HG03342 (cell line): ENCODE measurements around the gene TAF1D.
"Not testable (repeated sequence)": the region's sequence is repeated elsewhere in the genome, so short reads cannot be mapped to it uniquely, and the experiment has no call there.

Experiments
- ATAC-seq: cut with Tn5 transposase; IDR thresholded peaks from one replicate; pipeline ENCODE4 v1.9.1; 2021; ENCODE audit warnings: mild to moderate bottlenecking, moderate library complexity; ENCODE audit not compliant: unreplicated experiment

The TAF1D gene

GRCh38 chr11:93741094-93741881 is at the start of gene TAF1D, which contains the start of gene C11orf54:
TAF1D (minus strand) TSS chr11:93741495; CDS start chr11:93739304, 2,191 bp downstream.
C11orf54 (plus strand) TSS chr11:93741672; CDS start chr11:93747394, 5,722 bp downstream.
- ATAC-seq, result peak; percentile 84

DNA sequence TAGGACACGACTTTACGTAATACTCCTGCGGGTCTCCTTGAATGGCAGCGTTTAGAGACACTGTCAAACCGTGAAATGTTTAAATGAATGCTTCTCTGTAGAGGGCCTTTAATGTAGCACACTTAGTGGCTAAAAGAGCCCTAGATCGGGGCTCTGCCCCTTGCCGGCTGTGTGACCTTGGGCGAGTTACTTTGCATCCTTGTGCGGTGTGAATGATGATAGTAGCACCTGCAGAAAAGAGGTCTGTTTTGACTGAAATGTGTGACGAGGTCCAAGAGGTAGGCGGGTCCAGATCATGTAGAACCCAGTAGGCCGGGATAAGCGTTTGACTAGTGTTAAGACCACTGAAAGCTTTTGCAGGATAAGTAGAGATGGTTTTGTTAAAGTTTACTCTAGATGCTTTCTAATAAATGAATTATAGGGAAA is 43.7 kb upstream of the TAF1D start:
- ATAC-seq, result peak; percentile 31

GRCh38 chr11:93784145-93784934 is 43.0 kb upstream of the TAF1D start, which contains the start of gene MED17:
MED17 (plus strand) TSS chr11:93784282; CDS start chr11:93784514, 232 bp downstream.
- ATAC-seq, result peak; percentile 97

- peak; percentile 47 for ATAC-seq
Measured at GRCh38 chr11:93783765-93784144, 42.5 kb upstream of the TAF1D start.

DNA sequence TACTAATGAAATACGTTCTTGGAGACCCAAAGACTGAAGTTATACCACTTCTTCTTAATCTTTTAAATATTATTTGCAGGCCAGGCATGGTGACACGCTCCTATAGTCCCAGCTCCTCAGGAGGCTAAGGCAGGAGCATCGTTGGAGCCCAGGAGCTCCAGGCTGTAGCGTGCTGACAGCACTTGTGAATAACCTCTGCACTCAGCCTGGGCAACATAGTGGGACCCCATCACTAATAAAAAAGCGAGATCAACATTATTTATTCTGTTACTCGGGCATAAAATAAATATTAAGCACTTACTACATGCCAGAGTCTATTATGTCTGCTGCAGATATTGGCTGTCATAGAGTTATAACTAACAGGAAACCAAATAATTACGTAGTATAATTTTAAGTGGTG is 42.1 kb upstream of the TAF1D start:
- ATAC-seq, result no peak

DNA sequence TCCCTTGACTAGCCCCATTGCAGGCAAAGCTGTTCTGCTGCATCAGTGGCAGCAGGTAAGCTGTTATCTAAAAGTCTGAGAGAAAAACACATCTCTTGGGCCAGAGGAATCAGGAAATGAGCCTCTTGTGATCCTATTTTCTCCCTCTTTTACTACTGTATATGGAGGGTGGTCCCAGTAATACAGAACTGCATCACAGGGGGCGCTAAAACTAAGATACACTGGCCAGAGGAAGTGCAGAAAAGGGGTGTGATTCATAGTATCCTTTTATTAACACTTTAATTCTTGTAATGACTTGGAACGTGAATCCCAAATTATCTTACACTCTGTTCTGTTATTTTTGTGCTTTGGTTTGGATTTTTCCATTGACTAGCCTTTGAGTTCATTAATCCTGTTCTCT is 34.0 kb upstream of the TAF1D start:
- ATAC-seq, result no peak

DNA sequence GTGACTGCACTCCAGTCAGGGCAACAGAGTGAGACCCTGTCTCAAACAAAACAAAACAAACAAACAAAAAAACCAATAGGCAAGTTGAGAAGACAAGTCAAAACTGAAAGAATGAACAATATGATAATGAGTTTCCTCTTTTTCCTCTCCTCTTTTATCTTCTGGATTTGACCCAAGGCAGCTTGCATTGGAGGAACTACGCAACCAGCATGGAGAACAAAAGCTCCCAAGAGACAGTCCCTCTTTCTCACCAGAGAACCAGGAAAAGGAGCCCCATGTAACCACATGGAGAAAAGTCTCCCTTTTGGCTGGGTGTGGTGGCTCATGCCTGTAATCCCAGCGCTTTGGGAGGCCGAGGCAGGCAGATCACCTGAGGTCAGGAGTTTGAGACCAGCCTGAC is 33.3 kb upstream of the TAF1D start:
- not testable (repeated sequence) for ATAC-seq

DNA sequence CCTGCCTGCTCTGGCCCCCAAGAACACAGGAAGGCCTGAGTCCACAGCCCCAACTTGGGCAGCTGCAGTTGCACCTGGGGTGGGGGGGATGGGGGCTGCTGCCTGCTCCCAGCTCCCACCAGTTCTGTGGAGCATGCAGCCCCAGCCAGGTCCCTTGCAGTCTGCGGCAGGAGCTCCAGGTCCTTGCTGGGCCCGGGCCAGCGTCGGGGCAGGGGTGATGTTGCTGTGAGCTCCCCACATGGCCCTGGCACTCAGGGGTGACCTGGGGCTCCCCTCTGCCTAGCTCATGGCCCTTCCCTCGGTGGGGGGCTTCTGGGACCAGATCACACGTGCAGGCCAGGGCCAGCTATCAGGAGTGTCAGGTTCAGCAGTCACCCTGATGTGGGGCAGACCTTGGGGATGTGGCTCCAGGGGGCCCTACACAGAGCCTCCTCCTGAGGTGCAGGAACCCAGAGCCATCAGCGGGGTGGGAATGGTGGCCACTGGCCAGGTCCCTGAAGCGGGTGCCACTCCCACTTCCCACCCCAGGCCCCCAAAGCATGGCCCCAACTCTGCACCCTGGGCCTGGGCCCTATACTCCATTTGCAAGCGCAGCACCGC is 32.4 kb upstream of the TAF1D start:
- no peak for ATAC-seq

DNA sequence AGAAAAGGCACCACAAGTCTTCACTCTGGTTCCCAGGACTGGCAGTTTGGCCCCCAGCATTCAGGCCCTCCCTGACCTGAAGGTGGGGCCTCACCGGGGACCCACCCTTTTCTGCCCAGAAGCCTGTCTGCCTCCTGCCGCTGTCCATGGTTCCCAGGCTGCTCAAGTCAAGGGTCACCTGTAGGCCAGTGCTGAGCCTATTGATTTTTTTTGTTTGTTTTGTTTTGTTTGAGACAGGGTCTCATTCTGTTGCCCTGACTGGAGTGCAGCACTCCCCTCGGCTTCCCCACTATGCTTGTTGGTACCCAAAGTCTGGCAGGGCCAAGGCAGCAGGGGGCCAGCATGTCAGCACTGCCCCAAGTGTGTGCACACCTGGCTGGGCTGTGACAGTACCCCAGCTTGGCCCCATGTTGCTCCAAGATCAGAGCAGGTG is 31.8 kb upstream of the TAF1D start:
- ATAC-seq, result no peak

GRCh38 chr11:93772123-93772522 is 30.8 kb upstream of the TAF1D start:
- no peak for ATAC-seq

DNA sequence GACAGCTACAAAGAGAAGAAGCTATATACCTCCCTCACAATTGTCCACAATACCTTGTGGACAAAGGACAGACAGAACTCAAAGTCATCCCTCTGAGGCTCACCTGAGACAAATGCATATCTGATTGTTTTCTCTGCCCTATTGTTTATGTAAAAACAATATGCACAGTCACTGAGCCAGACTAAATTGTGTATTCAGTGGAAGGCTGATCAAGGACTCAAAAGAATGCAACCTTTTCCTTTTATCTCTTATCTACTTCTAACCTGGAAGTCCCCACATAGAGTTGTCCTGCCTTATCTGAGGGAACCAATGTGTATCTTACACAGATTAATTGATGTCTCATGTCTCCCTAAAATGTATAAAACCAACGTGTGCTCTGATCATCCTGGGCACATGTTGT is 28.9 kb upstream of the TAF1D start:
- ATAC-seq, result no peak

- ATAC-seq, result no peak
Measured at GRCh38 chr11:93767018-93767417, 25.7 kb upstream of the TAF1D start.

DNA sequence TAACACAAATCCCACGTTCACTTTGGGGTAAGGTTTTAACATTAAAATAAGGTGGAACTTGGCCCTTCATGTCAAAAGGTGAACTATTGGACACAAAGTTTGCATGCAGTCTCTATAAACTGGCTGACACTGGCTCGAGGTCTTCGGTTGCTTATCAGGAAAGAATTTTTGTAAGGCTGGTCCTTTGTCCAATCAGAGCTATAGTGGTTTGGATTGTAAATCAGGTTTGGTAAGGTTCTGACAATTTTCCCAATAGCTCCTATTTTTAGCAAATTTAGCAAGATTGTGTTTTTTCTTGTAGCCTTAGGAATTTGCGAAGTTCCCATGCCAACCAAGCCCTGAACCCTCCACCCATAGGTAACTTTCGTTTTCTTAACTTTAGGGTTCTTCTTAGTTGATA is 25.2 kb upstream of the TAF1D start:
- ATAC-seq, result no peak

DNA sequence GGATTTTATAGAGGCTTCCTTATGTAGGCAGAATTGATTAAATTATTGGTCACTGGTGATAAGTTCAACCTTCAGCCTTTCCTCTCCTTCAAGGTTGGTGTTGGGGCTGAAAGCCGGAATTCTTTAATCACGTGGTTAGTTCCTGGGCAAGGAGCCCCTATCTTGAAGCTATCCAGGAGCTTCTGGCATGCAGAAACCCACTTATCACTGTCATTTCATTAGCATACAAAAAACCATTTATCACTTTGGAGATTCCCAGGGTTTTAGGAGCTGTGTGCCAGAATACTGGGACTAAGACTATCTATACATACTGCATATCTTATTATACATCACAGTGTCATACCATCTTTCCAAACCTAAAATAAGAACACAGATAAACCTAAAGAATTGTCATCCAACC is 24.3 kb upstream of the TAF1D start:
- no peak for ATAC-seq

- ATAC-seq, result no peak
Measured at GRCh38 chr11:93761910-93762309, 20.6 kb upstream of the TAF1D start.

DNA sequence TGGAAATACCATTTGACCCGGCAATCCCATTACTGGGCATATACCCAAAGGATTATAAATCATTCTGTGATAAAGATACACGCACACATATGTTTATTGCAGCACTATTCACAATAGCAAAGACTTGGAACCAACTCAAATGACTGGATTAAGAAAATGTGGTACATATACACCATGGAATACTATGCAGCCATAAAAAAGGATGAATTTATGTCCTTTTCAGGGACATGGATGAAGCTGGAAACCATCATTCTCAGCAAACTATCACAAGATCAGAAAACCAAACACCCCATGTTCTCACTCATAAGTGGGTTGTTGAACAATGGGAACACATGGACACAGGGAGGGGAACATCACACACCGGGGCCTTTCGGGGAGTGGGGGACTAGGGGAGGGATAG is 17.8 kb upstream of the TAF1D start:
- ATAC-seq, result not testable (repeated sequence)

- no peak for ATAC-seq
Measured at GRCh38 chr11:93757924-93758865, 16.9 kb upstream of the TAF1D start.

DNA sequence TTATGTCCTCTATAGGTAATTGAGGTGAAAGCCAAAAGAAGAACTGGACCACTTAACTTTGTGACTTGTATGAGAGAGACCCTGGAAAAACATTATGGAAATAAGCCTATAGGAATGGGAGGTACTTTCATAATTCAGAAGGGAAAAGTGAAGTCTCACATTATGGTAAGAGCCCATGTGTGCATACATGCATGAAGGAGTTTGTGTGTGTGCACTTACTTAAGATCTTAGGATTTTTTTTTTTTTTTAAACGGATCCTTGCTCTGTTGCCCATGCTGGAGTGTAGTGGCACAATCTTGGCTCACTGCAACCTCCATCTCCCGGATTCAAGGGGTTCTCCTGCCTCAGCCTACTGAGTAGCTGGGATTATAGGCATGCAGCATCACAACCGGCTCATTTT is 16.0 kb upstream of the TAF1D start:
- ATAC-seq, result no peak

DNA sequence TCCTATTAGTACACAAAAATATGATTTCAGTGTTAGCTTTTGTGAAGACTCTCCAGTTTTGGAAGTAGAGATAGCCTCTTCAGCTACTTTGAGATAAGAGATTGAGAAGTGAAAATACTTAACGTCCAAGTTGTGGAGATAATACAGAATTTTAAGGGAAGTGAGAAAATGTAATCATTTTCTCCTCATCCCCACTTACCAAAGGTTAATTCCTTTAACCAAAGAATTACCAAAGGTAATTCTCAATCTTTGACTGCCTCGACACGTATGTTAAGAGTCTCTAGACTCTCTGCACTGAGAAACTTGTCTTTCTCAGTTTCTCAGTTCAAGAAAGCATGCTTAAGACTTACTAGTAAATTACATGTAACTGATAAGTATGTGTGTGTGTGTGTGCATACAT is 15.5 kb upstream of the TAF1D start:
- no peak for ATAC-seq

DNA sequence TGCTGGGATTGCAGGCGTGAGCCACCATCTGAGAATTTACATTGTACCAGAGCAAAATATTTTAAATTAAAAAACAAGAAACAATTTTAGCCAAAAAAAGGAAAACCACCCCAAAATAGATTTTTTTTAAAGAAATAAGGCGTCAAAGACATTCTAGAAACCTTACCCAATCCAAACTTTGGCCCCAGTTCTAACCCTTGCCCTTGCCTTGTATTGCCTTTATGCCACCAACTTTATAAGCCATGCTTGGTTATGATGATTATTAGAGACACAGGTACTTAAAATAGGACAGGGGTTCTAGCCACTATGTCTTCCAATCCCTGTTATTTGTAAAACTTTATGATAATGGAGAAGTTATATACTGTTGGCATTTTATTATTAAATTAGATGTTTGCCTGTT is 11.9 kb upstream of the TAF1D start:
- ATAC-seq, result no peak
